ENCODE results near the gene ALG12. TPM values are rescaled to one million over a fixed set of nuclear protein-coding genes. Genes with fewer than 3 reads are reported as not detected.
A peak's percentile ranks its signal among the peaks of the same experiment; 100 is the strongest.

The ALG12 gene
- total and polyA plus RNA-seq, 4 donors = 13.3 to 27.4 (median 19.1) TPM

GRCh38 chr22:49924113-49924833 is 6.0 kb upstream of the ALG12 start:
- peaks cover 71% of the 10 kb centered on the region for H3K36me3 ChIP-seq (ENCODE audit: control insufficient read depth, insufficient read depth, low read length)
- H3K4me3 ChIP-seq (ENCODE audit: low read depth, low read length) = no peak overlapping the region
- H3K9me3 ChIP-seq (ENCODE audit: control insufficient read depth, insufficient read depth, low read length) = no peaks in the 10 kb centered on the region
- H3K27ac ChIP-seq (ENCODE audit: low read depth, low read length) = no peak overlapping the region
- peaks cover 4% of the 10 kb centered on the region for H3K27me3 ChIP-seq (ENCODE audit: control insufficient read depth, insufficient read depth, low read length)
- peaks cover 12% of the 10 kb centered on the region for H3K4me1 ChIP-seq (ENCODE audit: control insufficient read depth, insufficient read depth, low read length)
- DNase-seq (ENCODE audit: low read depth in 4 of 6, low spot score in 6 of 6) = no peak
- WGBS (ENCODE audit: insufficient coverage) = 91% methylated on average over 31 of the region's 31 CpGs

- 66% methylated on average over 12 of the region's 16 CpGs for WGBS (ENCODE audit: insufficient coverage)
- Histone ChIP-seq H3K4me1 (ENCODE audit: control insufficient read depth, insufficient read depth, low read length) (peaks cover 10% of the 10 kb centered on the region), H3K27ac (ENCODE audit: low read depth, low read length) (no peak overlapping the region), H3K9me3 (ENCODE audit: control insufficient read depth, insufficient read depth, low read length) (no peaks in the 10 kb centered on the region), H3K36me3 (ENCODE audit: control insufficient read depth, insufficient read depth, low read length) (peaks cover 71% of the 10 kb centered on the region), H3K27me3 (ENCODE audit: control insufficient read depth, insufficient read depth, low read length) (no peaks in the 10 kb centered on the region), H3K4me3 (ENCODE audit: low read depth, low read length) (no peak overlapping the region)
- no peak for DNase-seq (ENCODE audit: low read depth in 4 of 6, low spot score in 6 of 6)
These were observed 5.2 kb upstream of the ALG12 start for GRCh38 chr22:49923445-49923844.

- H3K4me3 ChIP-seq (ENCODE audit: low read depth, low read length) = no peak overlapping the region
- no peaks in the 10 kb centered on the region for H3K9me3 ChIP-seq (ENCODE audit: control insufficient read depth, insufficient read depth, low read length)
- H3K4me1 ChIP-seq (ENCODE audit: control insufficient read depth, insufficient read depth, low read length) = peaks cover 10% of the 10 kb centered on the region
- peaks cover 68% of the 10 kb centered on the region for H3K36me3 ChIP-seq (ENCODE audit: control insufficient read depth, insufficient read depth, low read length)
- no peak overlapping the region for H3K27ac ChIP-seq (ENCODE audit: low read depth, low read length)
- DNase-seq (ENCODE audit: low read depth in 4 of 6, low spot score in 6 of 6) = no peak
- H3K27me3 ChIP-seq (ENCODE audit: control insufficient read depth, insufficient read depth, low read length) = no peaks in the 10 kb centered on the region
- 92% methylated on average over 21 of the region's 25 CpGs for WGBS (ENCODE audit: insufficient coverage)
These were observed 4.7 kb upstream of the ALG12 start for GRCh38 chr22:49922926-49923325.

- H3K4me1 ChIP-seq (ENCODE audit: control insufficient read depth, insufficient read depth, low read length) = peaks cover 14% of the 10 kb centered on the region
These were observed 4.2 kb upstream of the ALG12 start for GRCh38 chr22:49922484-49922883.

GRCh38 chr22:49921508-49922278 is 3.5 kb upstream of the ALG12 start:
- H3K27me3 ChIP-seq (ENCODE audit: control insufficient read depth, insufficient read depth, low read length) = no peaks in the 10 kb centered on the region
- no peaks in the 10 kb centered on the region for H3K9me3 ChIP-seq (ENCODE audit: control insufficient read depth, insufficient read depth, low read length)
- WGBS (ENCODE audit: insufficient coverage) = 91% methylated on average over 35 of the region's 35 CpGs
- H3K27ac ChIP-seq (ENCODE audit: low read depth, low read length) = no peak overlapping the region
- H3K4me1 ChIP-seq (ENCODE audit: control insufficient read depth, insufficient read depth, low read length) = peaks cover 22% of the 10 kb centered on the region
- DNase-seq (ENCODE audit: low read depth in 4 of 6, low spot score in 6 of 6) = no peak
- H3K36me3 ChIP-seq (ENCODE audit: control insufficient read depth, insufficient read depth, low read length) = peaks cover 61% of the 10 kb centered on the region
- H3K4me3 ChIP-seq (ENCODE audit: low read depth, low read length) = no peak overlapping the region

More at GRCh38 chr22:49922484-49922883, 4.2 kb upstream of the ALG12 start:
- DNase-seq (ENCODE audit: low read depth in 4 of 6, low spot score in 6 of 6) = no peak
- Histone ChIP-seq H3K9me3 (ENCODE audit: control insufficient read depth, insufficient read depth, low read length) (no peaks in the 10 kb centered on the region), H3K36me3 (ENCODE audit: control insufficient read depth, insufficient read depth, low read length) (peaks cover 63% of the 10 kb centered on the region), H3K27me3 (ENCODE audit: control insufficient read depth, insufficient read depth, low read length) (no peaks in the 10 kb centered on the region), H3K27ac (ENCODE audit: low read depth, low read length) (no peak overlapping the region), H3K4me3 (ENCODE audit: low read depth, low read length) (no peak overlapping the region)
- 93% methylated on average over 3 of the region's 22 CpGs for WGBS (ENCODE audit: insufficient coverage)

GRCh38 chr22:49920859-49921258 is 2.6 kb upstream of the ALG12 start:
- Histone ChIP-seq H3K9me3 (ENCODE audit: control insufficient read depth, insufficient read depth, low read length) (no peaks in the 10 kb centered on the region), H3K4me1 (ENCODE audit: control insufficient read depth, insufficient read depth, low read length) (peaks cover 24% of the 10 kb centered on the region), H3K4me3 (ENCODE audit: low read depth, low read length) (no peak overlapping the region), H3K27me3 (ENCODE audit: control insufficient read depth, insufficient read depth, low read length) (no peaks in the 10 kb centered on the region), H3K36me3 (ENCODE audit: control insufficient read depth, insufficient read depth, low read length) (peaks cover 60% of the 10 kb centered on the region), H3K27ac (ENCODE audit: low read depth, low read length) (no peak overlapping the region)
- WGBS (ENCODE audit: insufficient coverage) = 90% methylated on average over 15 of the region's 18 CpGs
- DNase-seq (ENCODE audit: low read depth in 4 of 6, low spot score in 6 of 6) = no peak

- Histone ChIP-seq H3K36me3 (ENCODE audit: control insufficient read depth, insufficient read depth, low read length) (peaks cover 60% of the 10 kb centered on the region), H3K27ac (ENCODE audit: low read depth, low read length) (no peak overlapping the region), H3K27me3 (ENCODE audit: control insufficient read depth, insufficient read depth, low read length) (no peaks in the 10 kb centered on the region), H3K4me1 (ENCODE audit: control insufficient read depth, insufficient read depth, low read length) (peaks cover 24% of the 10 kb centered on the region), H3K4me3 (ENCODE audit: low read depth, low read length) (peak overlapping the region; percentile 45), H3K9me3 (ENCODE audit: control insufficient read depth, insufficient read depth, low read length) (no peaks in the 10 kb centered on the region)
- 38% methylated on average over 47 of the region's 47 CpGs for WGBS (ENCODE audit: insufficient coverage)
- DNase-seq (ENCODE audit: low read depth in 4 of 6, low spot score in 6 of 6) = no peak
These were observed 958 bp upstream of the ALG12 start for GRCh38 chr22:49918911-49919881.

- no peak overlapping the region for H3K27ac ChIP-seq (ENCODE audit: low read depth, low read length)
- H3K4me3 ChIP-seq (ENCODE audit: low read depth, low read length) = no peak overlapping the region
- H3K9me3 ChIP-seq (ENCODE audit: control insufficient read depth, insufficient read depth, low read length) = no peaks in the 10 kb centered on the region
- no peaks in the 10 kb centered on the region for H3K27me3 ChIP-seq (ENCODE audit: control insufficient read depth, insufficient read depth, low read length)
- H3K4me1 ChIP-seq (ENCODE audit: control insufficient read depth, insufficient read depth, low read length) = peaks cover 24% of the 10 kb centered on the region
- H3K36me3 ChIP-seq (ENCODE audit: control insufficient read depth, insufficient read depth, low read length) = peaks cover 58% of the 10 kb centered on the region
- no peak for DNase-seq (ENCODE audit: low read depth in 4 of 6, low spot score in 6 of 6)
- 91% methylated on average over 11 of the region's 11 CpGs for WGBS (ENCODE audit: insufficient coverage)
These were observed 1.4 kb downstream of the ALG12 start for GRCh38 chr22:49916831-49917230.

- H3K4me1 ChIP-seq (ENCODE audit: control insufficient read depth, insufficient read depth, low read length) = peaks cover 24% of the 10 kb centered on the region
- no peak overlapping the region for H3K27ac ChIP-seq (ENCODE audit: low read depth, low read length)
- no peak for DNase-seq (ENCODE audit: low read depth in 4 of 6, low spot score in 6 of 6)
- H3K27me3 ChIP-seq (ENCODE audit: control insufficient read depth, insufficient read depth, low read length) = no peaks in the 10 kb centered on the region
- no peaks in the 10 kb centered on the region for H3K9me3 ChIP-seq (ENCODE audit: control insufficient read depth, insufficient read depth, low read length)
- 91% methylated on average over 10 of the region's 12 CpGs for WGBS (ENCODE audit: insufficient coverage)
- H3K4me3 ChIP-seq (ENCODE audit: low read depth, low read length) = no peak overlapping the region
- peaks cover 58% of the 10 kb centered on the region for H3K36me3 ChIP-seq (ENCODE audit: control insufficient read depth, insufficient read depth, low read length)
These were observed 2.6 kb downstream of the ALG12 start for GRCh38 chr22:49915610-49916009.
